Uterus (tissue), 2 donors: ENCODE measurements around the gene RSPH6A.

Source experiments
- POLR2A ChIP-seq, 2 donors: fragments of 450-650 bp; IDR thresholded peaks; one replicate each; pipeline ENCODE4 v1.6.1; 2016; ENCODE audit warnings: antibody characterized with exemption in 2 of 2, mild to moderate bottlenecking in 1 of 2, moderate library complexity in 1 of 2
- TF ChIP-seq, protein P1 (sequence below), 4 experiments: fragments of 200-600 bp in 2 of 4; fragments of 450-650 bp in 2 of 4; sonication (generic) in 2 of 4; IDR thresholded peaks; one replicate each; pipeline ENCODE4 v1.5.1; 2016 to 2019; ENCODE audit warnings: antibody characterized with exemption in 4 of 4, mild to moderate bottlenecking in 2 of 4, moderate library complexity in 1 of 4

DNA sequence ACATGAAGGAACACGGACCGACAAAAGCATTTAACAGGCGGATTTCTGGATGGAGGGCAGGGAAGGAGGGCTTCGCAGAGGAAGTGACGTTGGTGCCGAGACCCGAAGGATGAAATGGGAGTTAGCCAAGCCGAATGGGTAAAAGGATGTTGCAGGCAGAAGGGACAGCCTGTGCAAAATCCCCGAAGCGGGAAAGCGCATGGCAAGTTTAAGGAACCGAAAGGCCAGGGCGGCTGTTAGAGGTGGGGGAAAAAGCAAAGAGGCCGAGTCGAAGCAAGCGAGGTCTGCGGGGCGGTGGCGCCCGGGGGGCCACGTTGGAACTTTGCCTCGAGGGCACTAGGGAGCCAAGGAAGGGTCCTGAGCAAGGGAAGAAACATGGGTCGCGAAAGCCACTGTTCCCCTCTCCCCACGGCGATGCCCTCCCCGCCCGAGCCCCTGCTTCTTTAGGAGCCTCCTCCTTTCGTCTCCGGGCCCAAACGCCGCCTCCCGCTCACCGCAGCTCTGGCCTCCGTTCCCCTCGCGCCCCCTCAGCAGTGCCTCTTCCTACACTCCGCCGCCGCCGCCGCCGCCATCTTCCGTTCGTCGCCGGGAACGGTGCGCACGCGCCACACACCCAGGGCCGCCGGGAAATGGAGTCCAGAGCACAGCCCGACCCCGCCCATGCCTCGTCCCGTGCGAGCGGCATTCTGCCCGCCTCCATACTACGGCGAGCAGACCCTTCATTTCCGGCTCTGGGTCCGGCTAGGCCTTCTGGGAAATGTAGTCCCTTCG, 47.6 kb upstream of the RSPH6A start, which contains the start of gene SYMPK:
- TF ChIP-seq, protein P1, sequence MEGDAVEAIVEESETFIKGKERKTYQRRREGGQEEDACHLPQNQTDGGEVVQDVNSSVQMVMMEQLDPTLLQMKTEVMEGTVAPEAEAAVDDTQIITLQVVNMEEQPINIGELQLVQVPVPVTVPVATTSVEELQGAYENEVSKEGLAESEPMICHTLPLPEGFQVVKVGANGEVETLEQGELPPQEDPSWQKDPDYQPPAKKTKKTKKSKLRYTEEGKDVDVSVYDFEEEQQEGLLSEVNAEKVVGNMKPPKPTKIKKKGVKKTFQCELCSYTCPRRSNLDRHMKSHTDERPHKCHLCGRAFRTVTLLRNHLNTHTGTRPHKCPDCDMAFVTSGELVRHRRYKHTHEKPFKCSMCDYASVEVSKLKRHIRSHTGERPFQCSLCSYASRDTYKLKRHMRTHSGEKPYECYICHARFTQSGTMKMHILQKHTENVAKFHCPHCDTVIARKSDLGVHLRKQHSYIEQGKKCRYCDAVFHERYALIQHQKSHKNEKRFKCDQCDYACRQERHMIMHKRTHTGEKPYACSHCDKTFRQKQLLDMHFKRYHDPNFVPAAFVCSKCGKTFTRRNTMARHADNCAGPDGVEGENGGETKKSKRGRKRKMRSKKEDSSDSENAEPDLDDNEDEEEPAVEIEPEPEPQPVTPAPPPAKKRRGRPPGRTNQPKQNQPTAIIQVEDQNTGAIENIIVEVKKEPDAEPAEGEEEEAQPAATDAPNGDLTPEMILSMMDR (IDR thresholded peaks at IDR 0.05), result peak in 2 of 4 experiments; percentile 12 to 53
- TF ChIP-seq POLR2A (IDR thresholded peaks at IDR 0.05), result peak; percentile 73 to 76
